ENCODE results near the gene FER. TPM values are rescaled to one million over a fixed set of nuclear protein-coding genes. Genes with fewer than 3 reads are reported as not detected.

Gene FER
- polyA plus RNA-seq, 3 donors: 2.4 to 14.7 (median 6.2) TPM

GRCh38 chr5:109234381-109234780 is 486.7 kb downstream of the FER start:
- Mint-ChIP-seq H3K27ac (no peak overlapping the region), H3K4me3 (no peak overlapping the region), H3K27me3 (ENCODE audit: low read depth in 3 of 3) (peaks cover 2 to 3% (median 2%) of the 10 kb centered on the region in 3 donors), H3K36me3 (no peaks in the 10 kb centered on the region), H3K4me1 (no peaks in the 10 kb centered on the region), H3K9me3 (peaks cover 9 to 21% (median 15%) of the 10 kb centered on the region in 7 donors)
- no peaks in the 10 kb centered on the region for H3K4me1 ChIP-seq (ENCODE audit: control insufficient read depth in 1 of 2, insufficient read depth in 2 of 2, low read length in 2 of 2)
- H3K4me3 ChIP-seq (replicated peaks in 1 of 3; ENCODE audit: low read depth in 2 of 3, low read length in 3 of 3): no peak overlapping the region
- no peak for DNase-seq
- intact Hi-C loops (cut with micrococcal nuclease): no loop called here
- no peaks in the 10 kb centered on the region for H4K20me1 ChIP-seq (ENCODE audit: insufficient read depth, low read length)
- no peaks in the 10 kb centered on the region for H3K27me3 ChIP-seq (ENCODE audit: control insufficient read depth in 2 of 2, insufficient read depth in 2 of 2, low read length in 2 of 2)
- WGBS (ENCODE audit: insufficient coverage): 90% methylated on average over 4 of the region's 4 CpGs
- no peak overlapping the region for H3K4me2 ChIP-seq (replicated peaks; ENCODE audit: extremely low read depth, low read length, poor library complexity, severe bottlenecking)
- no peaks in the 10 kb centered on the region for H3K79me2 ChIP-seq (ENCODE audit: insufficient read depth, low read length)
- no peak overlapping the region for H3K27ac ChIP-seq (ENCODE audit: low read depth in 1 of 2, low read length in 2 of 2)
- H3K9ac ChIP-seq (ENCODE audit: insufficient read depth, low read length, poor library complexity, severe bottlenecking): no peak overlapping the region
- no peak overlapping the region for H2AFZ ChIP-seq (ENCODE audit: insufficient read depth, low read depth, low read length, poor library complexity, severe bottlenecking)
- TF ChIP-seq, protein P1, sequence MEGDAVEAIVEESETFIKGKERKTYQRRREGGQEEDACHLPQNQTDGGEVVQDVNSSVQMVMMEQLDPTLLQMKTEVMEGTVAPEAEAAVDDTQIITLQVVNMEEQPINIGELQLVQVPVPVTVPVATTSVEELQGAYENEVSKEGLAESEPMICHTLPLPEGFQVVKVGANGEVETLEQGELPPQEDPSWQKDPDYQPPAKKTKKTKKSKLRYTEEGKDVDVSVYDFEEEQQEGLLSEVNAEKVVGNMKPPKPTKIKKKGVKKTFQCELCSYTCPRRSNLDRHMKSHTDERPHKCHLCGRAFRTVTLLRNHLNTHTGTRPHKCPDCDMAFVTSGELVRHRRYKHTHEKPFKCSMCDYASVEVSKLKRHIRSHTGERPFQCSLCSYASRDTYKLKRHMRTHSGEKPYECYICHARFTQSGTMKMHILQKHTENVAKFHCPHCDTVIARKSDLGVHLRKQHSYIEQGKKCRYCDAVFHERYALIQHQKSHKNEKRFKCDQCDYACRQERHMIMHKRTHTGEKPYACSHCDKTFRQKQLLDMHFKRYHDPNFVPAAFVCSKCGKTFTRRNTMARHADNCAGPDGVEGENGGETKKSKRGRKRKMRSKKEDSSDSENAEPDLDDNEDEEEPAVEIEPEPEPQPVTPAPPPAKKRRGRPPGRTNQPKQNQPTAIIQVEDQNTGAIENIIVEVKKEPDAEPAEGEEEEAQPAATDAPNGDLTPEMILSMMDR (IDR thresholded peaks at IDR 0.05): no peak
- peaks cover 5 to 15% of the 10 kb centered on the region in 2 donors for H3K9me3 ChIP-seq (replicated peaks in 1 of 2; ENCODE audit: control insufficient read depth in 1 of 2, insufficient read depth in 1 of 2, low read length in 2 of 2)
- no peaks in the 10 kb centered on the region for H3K36me3 ChIP-seq (replicated peaks in 1 of 2; ENCODE audit: control insufficient read depth in 1 of 2, insufficient read depth in 2 of 2, low read length in 2 of 2)

- Histone ChIP-seq H3K4me3 (replicated peaks in 1 of 3; ENCODE audit: low read depth in 2 of 3, low read length in 3 of 3) (no peak overlapping the region), H3K4me1 (ENCODE audit: control insufficient read depth in 1 of 2, insufficient read depth in 2 of 2, low read length in 2 of 2) (no peaks in the 10 kb centered on the region), H2AFZ (ENCODE audit: insufficient read depth, low read depth, low read length, poor library complexity, severe bottlenecking) (no peak overlapping the region), H3K36me3 (replicated peaks in 1 of 2; ENCODE audit: control insufficient read depth in 1 of 2, insufficient read depth in 2 of 2, low read length in 2 of 2) (no peaks in the 10 kb centered on the region), H3K4me2 (replicated peaks; ENCODE audit: extremely low read depth, low read length, poor library complexity, severe bottlenecking) (no peak overlapping the region), H3K9me3 (replicated peaks in 1 of 2; ENCODE audit: control insufficient read depth in 1 of 2, insufficient read depth in 1 of 2, low read length in 2 of 2) (peaks cover 5 to 11% of the 10 kb centered on the region in 2 donors), H4K20me1 (ENCODE audit: insufficient read depth, low read length) (no peaks in the 10 kb centered on the region), H3K9ac (ENCODE audit: insufficient read depth, low read length, poor library complexity, severe bottlenecking) (no peak overlapping the region), H3K27ac (ENCODE audit: low read depth in 1 of 2, low read length in 2 of 2) (no peak overlapping the region), H3K27me3 (ENCODE audit: control insufficient read depth in 2 of 2, insufficient read depth in 2 of 2, low read length in 2 of 2) (no peaks in the 10 kb centered on the region), H3K79me2 (ENCODE audit: insufficient read depth, low read length) (no peaks in the 10 kb centered on the region)
- H3K9me3 Mint-ChIP-seq: peaks cover 9 to 20% (median 16%) of the 10 kb centered on the region in 7 donors
- no peak overlapping the region for H3K4me3 Mint-ChIP-seq
- peaks cover 0 to 3% (median 2%) of the 10 kb centered on the region in 3 donors for H3K27me3 Mint-ChIP-seq (ENCODE audit: low read depth in 3 of 3)
- WGBS (ENCODE audit: insufficient coverage): 100% methylated on average over 4 of the region's 5 CpGs
- no peak for DNase-seq
- TF ChIP-seq, protein P1 (IDR thresholded peaks at IDR 0.05): no peak
- H3K36me3 Mint-ChIP-seq: no peaks in the 10 kb centered on the region
- H3K4me1 Mint-ChIP-seq: no peaks in the 10 kb centered on the region
- no peak overlapping the region for H3K27ac Mint-ChIP-seq
- intact Hi-C loops (cut with micrococcal nuclease): no loop called here
These were observed 491.8 kb downstream of the FER start for GRCh38 chr5:109239456-109239855.

Measured in CD14-positive monocyte (primary cell).